ENCODE data around the gene RIMKLB.

RIMKLB gene

DNA sequence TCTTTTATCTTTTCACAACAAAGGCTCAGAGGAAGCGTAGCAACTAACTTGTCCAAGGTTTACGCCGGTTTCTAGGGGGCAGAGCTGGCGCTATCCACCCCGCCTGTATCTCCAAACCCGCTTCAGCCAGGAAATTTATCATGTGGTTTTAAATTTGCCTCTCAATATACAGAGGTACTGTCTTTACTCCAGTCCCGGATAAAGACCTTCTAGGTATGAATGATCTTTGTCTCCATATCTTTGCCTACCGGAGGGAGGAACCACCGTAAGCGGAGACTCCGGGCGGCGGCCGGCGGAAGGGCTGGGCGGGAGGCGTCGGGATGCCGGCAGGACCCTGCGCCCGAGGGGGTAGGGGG is 693 bp upstream of the RIMKLB start:
- in situ Hi-C loops (cut with HindIII; ENCODE audit: low sequenced_read_pairs), result no loop called here
- no peak for DNase-seq (ENCODE audit: low read depth)

DNA sequence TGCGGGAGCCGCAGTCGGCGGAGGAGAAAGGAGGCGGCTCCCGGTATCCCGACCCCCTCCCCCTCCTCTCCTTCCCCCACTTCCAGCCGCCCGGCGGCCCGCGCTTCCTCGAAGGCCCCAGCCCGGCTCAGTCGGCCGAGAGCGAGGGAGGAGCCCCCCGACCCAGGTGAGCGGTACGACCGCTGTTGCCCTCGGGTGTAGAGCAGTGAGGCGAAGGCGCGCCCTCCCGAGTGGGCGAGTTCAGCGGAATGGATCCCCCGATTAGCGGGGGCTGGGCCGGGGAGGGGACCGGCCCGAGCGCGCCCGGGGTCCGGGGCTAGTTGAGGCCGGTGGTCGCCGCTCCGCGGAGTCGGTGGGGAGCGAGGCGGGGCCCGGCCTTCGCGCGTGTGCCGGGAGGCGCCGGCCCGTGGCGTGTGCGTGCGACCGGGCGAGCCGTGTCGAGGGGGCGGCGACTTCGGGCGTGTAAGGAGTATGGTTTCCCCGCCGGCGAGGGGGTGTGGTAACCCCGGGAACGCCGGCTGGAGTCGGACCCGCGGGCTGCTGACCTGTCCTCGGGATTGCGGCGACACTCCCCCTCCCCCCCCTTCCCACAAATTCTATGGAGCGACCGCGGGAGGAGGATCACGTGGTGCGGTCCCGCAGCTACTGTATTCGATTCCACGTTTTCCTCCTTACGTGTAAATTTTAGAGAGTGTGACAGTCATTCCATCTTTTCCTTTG is 501 bp downstream of the RIMKLB start:
- peak overlapping the region; percentile 89 for H3K4me3 ChIP-seq (ENCODE audit: low read depth, low read length)
- TF ChIP-seq, protein P1, sequence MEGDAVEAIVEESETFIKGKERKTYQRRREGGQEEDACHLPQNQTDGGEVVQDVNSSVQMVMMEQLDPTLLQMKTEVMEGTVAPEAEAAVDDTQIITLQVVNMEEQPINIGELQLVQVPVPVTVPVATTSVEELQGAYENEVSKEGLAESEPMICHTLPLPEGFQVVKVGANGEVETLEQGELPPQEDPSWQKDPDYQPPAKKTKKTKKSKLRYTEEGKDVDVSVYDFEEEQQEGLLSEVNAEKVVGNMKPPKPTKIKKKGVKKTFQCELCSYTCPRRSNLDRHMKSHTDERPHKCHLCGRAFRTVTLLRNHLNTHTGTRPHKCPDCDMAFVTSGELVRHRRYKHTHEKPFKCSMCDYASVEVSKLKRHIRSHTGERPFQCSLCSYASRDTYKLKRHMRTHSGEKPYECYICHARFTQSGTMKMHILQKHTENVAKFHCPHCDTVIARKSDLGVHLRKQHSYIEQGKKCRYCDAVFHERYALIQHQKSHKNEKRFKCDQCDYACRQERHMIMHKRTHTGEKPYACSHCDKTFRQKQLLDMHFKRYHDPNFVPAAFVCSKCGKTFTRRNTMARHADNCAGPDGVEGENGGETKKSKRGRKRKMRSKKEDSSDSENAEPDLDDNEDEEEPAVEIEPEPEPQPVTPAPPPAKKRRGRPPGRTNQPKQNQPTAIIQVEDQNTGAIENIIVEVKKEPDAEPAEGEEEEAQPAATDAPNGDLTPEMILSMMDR (IDR thresholded peaks at IDR 0.05; ENCODE audit: low read depth, low read length, missing control alignments), result no peak
- in situ Hi-C loops (cut with HindIII; ENCODE audit: low sequenced_read_pairs), result no loop called here
- DNase-seq (ENCODE audit: low read depth), result no peak

More for the DNA sequence above, 693 bp upstream of the RIMKLB start:
- peak overlapping the region; percentile 89 for H3K4me3 ChIP-seq (ENCODE audit: low read depth, low read length)
- TF ChIP-seq, protein P1 (IDR thresholded peaks at IDR 0.05; ENCODE audit: low read depth, low read length, missing control alignments), result no peak

- TF ChIP-seq, protein P1 (IDR thresholded peaks at IDR 0.05; ENCODE audit: low read depth, low read length, missing control alignments), result no peak
- in situ Hi-C loops (cut with HindIII; ENCODE audit: low sequenced_read_pairs), result no loop called here
- peak overlapping the region; percentile 89 for H3K4me3 ChIP-seq (ENCODE audit: low read depth, low read length)
- DNase-seq (ENCODE audit: low read depth), result no peak
Measured at GRCh38 chr12:8698879-8699278, 1.1 kb downstream of the RIMKLB start.

- TF ChIP-seq, protein P1 (IDR thresholded peaks at IDR 0.05; ENCODE audit: low read depth, low read length, missing control alignments), result no peak
- in situ Hi-C loops (cut with HindIII; ENCODE audit: low sequenced_read_pairs), result no loop called here
- H3K4me3 ChIP-seq (ENCODE audit: low read depth, low read length), result peak overlapping the region; percentile 9
- no peak for DNase-seq (ENCODE audit: low read depth)
Measured at GRCh38 chr12:8699714-8700113, 1.9 kb downstream of the RIMKLB start.

GRCh38 chr12:8701046-8701660 is 3.4 kb downstream of the RIMKLB start:
- in situ Hi-C loops (cut with HindIII; ENCODE audit: low sequenced_read_pairs), result no loop called here
- TF ChIP-seq, protein P1 (IDR thresholded peaks at IDR 0.05; ENCODE audit: low read depth, low read length, missing control alignments), result no peak
- no peak for DNase-seq (ENCODE audit: low read depth)
- H3K4me3 ChIP-seq (ENCODE audit: low read depth, low read length), result no peak overlapping the region

- no peak for DNase-seq (ENCODE audit: low read depth)
- in situ Hi-C loops (cut with HindIII; ENCODE audit: low sequenced_read_pairs), result no loop called here
Measured at GRCh38 chr12:8702159-8702558, 4.4 kb downstream of the RIMKLB start.

More at GRCh38 chr12:8702159-8702558, 4.4 kb downstream of the RIMKLB start:
- TF ChIP-seq, protein P1 (IDR thresholded peaks at IDR 0.05; ENCODE audit: low read depth, low read length, missing control alignments), result no peak
- H3K4me3 ChIP-seq (ENCODE audit: low read depth, low read length), result no peak overlapping the region

Measured in astrocyte of the cerebellum (primary cell).